Panc1 (cell line): ENCODE results near the gene TSHZ3.

Experiments used
- POLR2AphosphoS5 ChIP-seq: IDR thresholded peaks from 2 replicates; pipeline ENCODE4 v1.6.1; 2012; ENCODE audit warnings: mild to moderate bottlenecking, low read depth, low read length, moderate library complexity
- TF ChIP-seq, protein P1 (sequence below), 2 experiments: IDR thresholded peaks; 2 replicates each; pipeline ENCODE4 v1.6.1; 2011 to 2012; ENCODE audit warnings: low read depth in 2 of 2, control low read depth in 1 of 2, low read length in 1 of 2, mild to moderate bottlenecking in 1 of 2, moderate library complexity in 1 of 2; ENCODE audit not compliant: insufficient read depth in 1 of 2
- TF ChIP-seq, protein P2 (sequence below): fragments of 450-650 bp; IDR thresholded peaks from 2 replicates; pipeline ENCODE4 v1.5.1; 2017; ENCODE audit warnings: mild to moderate bottlenecking

DNA sequence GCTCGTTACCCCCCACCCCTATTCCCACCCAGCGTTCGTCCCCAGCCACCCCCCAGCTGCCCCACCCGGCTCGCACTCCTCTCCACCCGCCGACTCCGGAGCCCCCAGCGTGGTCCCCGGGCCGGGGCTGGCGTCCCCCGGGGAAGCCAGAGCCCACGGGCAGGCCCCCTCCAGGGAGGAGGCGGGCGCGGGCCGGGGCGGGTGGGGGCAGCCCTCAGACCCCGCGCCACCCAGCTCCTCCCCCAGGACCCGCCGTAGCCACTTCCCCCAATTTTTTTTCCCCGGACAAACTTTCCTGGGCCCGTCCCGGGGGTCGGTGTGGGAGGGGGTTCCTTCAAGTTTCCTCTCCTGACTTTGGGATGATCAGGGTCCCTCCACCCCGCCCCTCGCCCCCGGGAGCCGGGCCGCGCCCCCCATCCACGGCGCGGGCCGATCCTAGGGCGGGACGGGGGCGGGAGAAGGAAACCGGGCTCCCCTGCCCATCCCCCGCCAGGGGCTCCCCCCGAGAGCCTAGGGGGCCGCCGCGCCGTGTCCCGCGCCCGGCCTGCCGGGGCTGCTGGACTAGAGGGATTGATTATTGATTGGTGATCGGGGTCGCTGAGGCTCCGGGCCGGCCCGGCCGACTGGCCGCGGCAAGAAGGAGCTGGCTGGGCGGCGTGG lies 927 bp upstream of the TSHZ3 start:
- TF ChIP-seq, protein P1, sequence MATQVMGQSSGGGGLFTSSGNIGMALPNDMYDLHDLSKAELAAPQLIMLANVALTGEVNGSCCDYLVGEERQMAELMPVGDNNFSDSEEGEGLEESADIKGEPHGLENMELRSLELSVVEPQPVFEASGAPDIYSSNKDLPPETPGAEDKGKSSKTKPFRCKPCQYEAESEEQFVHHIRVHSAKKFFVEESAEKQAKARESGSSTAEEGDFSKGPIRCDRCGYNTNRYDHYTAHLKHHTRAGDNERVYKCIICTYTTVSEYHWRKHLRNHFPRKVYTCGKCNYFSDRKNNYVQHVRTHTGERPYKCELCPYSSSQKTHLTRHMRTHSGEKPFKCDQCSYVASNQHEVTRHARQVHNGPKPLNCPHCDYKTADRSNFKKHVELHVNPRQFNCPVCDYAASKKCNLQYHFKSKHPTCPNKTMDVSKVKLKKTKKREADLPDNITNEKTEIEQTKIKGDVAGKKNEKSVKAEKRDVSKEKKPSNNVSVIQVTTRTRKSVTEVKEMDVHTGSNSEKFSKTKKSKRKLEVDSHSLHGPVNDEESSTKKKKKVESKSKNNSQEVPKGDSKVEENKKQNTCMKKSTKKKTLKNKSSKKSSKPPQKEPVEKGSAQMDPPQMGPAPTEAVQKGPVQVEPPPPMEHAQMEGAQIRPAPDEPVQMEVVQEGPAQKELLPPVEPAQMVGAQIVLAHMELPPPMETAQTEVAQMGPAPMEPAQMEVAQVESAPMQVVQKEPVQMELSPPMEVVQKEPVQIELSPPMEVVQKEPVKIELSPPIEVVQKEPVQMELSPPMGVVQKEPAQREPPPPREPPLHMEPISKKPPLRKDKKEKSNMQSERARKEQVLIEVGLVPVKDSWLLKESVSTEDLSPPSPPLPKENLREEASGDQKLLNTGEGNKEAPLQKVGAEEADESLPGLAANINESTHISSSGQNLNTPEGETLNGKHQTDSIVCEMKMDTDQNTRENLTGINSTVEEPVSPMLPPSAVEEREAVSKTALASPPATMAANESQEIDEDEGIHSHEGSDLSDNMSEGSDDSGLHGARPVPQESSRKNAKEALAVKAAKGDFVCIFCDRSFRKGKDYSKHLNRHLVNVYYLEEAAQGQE (IDR thresholded peaks at IDR 0.05; ENCODE audit: insufficient read depth in 1 of 2, low read depth in 2 of 2, low read length in 1 of 2), result no peak
- TF ChIP-seq, protein P2, sequence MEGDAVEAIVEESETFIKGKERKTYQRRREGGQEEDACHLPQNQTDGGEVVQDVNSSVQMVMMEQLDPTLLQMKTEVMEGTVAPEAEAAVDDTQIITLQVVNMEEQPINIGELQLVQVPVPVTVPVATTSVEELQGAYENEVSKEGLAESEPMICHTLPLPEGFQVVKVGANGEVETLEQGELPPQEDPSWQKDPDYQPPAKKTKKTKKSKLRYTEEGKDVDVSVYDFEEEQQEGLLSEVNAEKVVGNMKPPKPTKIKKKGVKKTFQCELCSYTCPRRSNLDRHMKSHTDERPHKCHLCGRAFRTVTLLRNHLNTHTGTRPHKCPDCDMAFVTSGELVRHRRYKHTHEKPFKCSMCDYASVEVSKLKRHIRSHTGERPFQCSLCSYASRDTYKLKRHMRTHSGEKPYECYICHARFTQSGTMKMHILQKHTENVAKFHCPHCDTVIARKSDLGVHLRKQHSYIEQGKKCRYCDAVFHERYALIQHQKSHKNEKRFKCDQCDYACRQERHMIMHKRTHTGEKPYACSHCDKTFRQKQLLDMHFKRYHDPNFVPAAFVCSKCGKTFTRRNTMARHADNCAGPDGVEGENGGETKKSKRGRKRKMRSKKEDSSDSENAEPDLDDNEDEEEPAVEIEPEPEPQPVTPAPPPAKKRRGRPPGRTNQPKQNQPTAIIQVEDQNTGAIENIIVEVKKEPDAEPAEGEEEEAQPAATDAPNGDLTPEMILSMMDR, result no peak
- TF ChIP-seq POLR2AphosphoS5, result no peak
